ENCODE measurements around the gene CAPN3.
A peak's percentile ranks its signal among the peaks of the same experiment; 100 is the strongest.

Gene CAPN3

DNA sequence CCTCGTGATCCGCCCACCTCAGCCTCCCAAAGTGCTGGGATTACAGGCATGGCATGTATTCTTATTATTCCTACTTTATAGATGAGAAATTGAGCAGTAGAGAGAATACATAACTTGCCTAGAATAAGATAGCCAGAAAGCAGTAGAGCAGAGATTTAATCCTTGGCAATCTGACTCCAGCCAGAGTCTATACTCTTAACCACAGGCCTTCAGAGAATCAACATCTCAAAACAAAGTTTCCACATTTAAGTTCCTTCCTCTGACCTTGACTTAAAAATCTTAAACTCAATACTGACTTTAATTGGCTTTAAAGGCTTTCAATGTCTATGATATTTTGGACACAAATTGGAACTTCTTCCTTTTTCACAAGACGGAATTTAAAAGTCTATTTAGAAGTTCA lies 94.5 kb downstream of the CAPN3 start:
- DNase-seq (ENCODE audit: low read depth), result no peak

DNA sequence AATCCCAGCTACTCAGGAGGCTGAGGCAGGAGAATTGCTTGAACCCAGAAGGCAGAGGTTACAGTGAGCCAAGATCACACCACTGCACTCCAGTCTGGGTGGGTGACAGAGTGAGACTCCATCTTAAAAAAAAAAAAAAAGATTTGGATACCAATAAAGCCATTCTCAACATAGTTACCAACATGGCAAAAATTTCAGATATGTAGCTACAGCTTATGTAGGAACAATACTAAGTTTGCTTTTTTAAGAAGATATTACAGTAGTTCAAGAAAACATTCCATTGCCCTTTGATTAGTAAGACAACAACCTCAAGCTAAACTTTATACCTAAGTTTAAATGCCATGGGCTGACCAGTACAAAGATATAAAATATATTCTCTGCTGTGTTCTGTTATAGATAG lies 97.2 kb downstream of the CAPN3 start:
- no peak for DNase-seq (ENCODE audit: low read depth)

DNA sequence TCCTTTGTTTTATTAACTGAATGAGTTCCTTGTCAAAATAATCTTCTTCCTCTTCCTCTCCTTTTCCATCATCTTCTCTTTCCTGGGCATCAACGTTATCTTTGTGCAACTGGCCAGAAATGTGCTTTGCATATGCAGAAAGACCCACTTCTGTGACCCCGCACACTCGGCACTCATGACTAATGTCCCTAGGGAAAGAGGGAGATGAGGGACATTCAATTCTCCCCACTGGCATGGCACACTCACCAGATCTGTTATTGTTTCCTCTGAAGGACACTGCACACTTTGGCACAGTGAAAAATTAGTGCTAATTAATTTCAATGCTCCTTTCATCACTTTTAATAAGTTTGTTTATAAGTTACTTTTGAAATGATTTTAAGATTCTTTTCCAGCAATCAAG lies 97.7 kb downstream of the CAPN3 start:
- no peak for DNase-seq (ENCODE audit: low read depth)

DNA sequence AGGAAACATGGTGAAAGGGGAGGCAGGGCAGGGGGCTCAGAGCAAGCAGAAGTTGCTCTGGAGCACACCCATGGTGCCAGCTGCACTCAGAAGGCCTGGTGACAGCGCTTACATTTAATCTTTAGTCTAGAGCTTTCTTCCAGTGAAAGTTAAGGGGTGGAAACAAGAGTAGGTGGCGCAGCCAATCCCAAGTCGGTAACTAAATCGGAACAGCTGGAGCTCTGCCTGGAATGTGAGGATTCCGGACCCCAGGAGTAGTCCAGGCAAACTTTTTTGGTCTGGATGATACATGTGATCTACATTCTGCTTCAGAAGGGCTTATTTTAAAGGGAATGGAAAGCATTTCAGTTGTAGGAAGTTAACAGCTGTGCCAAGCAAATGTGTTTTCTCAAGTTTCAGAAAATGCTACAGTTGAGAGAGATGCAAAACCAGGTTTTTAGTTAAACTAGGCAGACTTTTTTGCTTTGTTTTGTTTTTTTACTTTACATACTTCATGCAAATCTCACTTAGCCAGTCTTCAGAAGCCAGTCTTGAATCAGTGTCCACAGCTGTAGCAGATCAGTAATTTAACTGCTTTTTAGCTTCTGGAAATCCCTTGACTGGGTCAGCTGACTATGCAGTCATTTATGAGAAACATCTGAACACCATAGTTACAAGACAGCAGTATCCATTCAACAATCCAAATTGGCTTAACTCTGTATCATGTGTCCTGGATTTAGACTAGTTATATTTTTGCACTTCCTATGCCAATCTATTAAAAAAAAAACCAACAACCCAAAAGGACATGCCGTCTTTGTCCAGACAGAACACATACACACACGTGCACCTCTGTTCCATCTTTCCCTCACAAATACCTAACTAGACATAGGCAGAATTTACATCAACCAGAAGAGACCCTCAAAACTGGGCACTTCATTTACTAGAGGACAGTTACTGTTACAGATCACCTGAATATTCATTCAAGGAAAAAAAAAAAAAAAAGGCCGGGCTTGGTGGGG lies 98.4 kb downstream of the CAPN3 start:
- peak; percentile 84 for DNase-seq (ENCODE audit: low read depth)

DNA sequence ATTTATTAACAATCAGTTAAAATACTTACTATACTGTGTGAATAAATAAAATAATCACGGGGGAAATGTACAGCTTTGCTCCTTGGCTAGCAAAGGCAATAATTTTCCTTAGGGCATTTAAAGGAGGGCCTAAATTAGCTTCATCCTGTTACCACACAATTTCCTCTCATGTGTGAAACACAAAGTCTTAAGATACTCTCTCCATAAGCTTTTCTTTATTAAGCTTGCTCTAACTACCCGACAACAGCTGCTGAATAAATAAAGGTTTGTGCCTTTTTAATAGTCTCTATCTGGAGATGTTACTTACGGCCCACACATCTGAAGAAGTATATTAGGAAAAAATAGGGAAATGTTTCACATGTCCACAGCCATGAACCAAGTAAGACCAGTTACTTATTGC lies 102.0 kb downstream of the CAPN3 start:
- DNase-seq (ENCODE audit: low read depth), result no peak

Data from amniotic epithelial cell (primary cell).